GM12872 (cell line): ENCODE results near the gene KCNQ1.

Experiments
- CTCF ChIP-seq: IDR thresholded peaks from 3 replicates; pipeline ENCODE4 v1.5.1; 2011; ENCODE audit warnings: low read depth, mild to moderate bottlenecking, low read length, moderate library complexity; ENCODE audit not compliant: insufficient read depth

Gene KCNQ1

GRCh38 chr11:2859699-2860037 is 414.9 kb downstream of the KCNQ1 start:
- no peak for TF ChIP-seq CTCF

- no peak for TF ChIP-seq CTCF
Measured at GRCh38 chr11:2860636-2861035, 415.8 kb downstream of the KCNQ1 start.

- no peak for TF ChIP-seq CTCF
Measured at GRCh38 chr11:2862395-2863275, 417.8 kb downstream of the KCNQ1 start.

GRCh38 chr11:2863276-2863618 is 418.4 kb downstream of the KCNQ1 start:
- TF ChIP-seq CTCF = no peak

- no peak for TF ChIP-seq CTCF
Measured at GRCh38 chr11:2864901-2865300, 420.1 kb downstream of the KCNQ1 start.

- no peak for TF ChIP-seq CTCF
Measured at GRCh38 chr11:2865922-2866577, 421.2 kb downstream of the KCNQ1 start.

GRCh38 chr11:2867142-2867541 is 422.3 kb downstream of the KCNQ1 start:
- TF ChIP-seq CTCF = no peak
